PC-3 (cell line): Measurements from ENCODE around the gene LIN7B. TPM values are rescaled to one million over a fixed set of nuclear protein-coding genes. Genes with fewer than 3 reads are reported as not detected.

Source experiments
- ATAC-seq: fragments of 200-7000 bp; cut with Tn5 transposase; 2 replicates; pipeline ENCODE4 v1.9.1; 2020; ENCODE audit warnings: mild to moderate bottlenecking, moderate library complexity
- BruUV-seq: library from RNA; stranded (reverse); fragments of 400-500 nt; replicated peaks from 2 replicates; lab custom pipeline; 2021; lab: Mats Ljungman, UMichigan
- CTCF ChIA-PET: fragments of 300-600 bp; sonication (Branson Sonifier 250); formaldehyde crosslinking; loops from one replicate; lab custom pipeline; 2022; ENCODE audit warnings: antibody characterized with exemption; lab: Charles Lee
- POLR2A ChIA-PET: fragments of 300-600 bp; sonication (Branson Sonifier 250); formaldehyde crosslinking; loops from one replicate; lab custom pipeline; 2022; ENCODE audit warnings: antibody characterized with exemption; ENCODE audit not compliant: unreplicated experiment; lab: Charles Lee
- DNase-seq: peaks from one replicate; pipeline ENCODE4 v3.0.0-alpha.2; 2015
- H2AFZ ChIP-seq: fragments of 300-600 bp; sonication (generic); 2 replicates; pipeline ENCODE4 v1.6.0; 2016; ENCODE audit warnings: antibody characterized with exemption, low read length
- H3F3A ChIP-seq: fragments of 300-600 bp; sonication (generic); one replicate; pipeline ENCODE4 v1.6.0; 2017; ENCODE audit warnings: antibody characterized with exemption, low read length, control low read depth, mild to moderate bottlenecking; ENCODE audit not compliant: unreplicated experiment
- H3K27ac ChIP-seq: fragments of 300-600 bp; sonication (generic); 2 replicates; pipeline ENCODE4 v1.5.1; 2016; ENCODE audit warnings: mild to moderate bottlenecking, low read length
- H3K27me3 ChIP-seq: fragments of 300-600 bp; sonication (generic); 2 replicates; pipeline ENCODE4 v1.6.1; 2016; ENCODE audit warnings: low read length, mixed read lengths
- H3K36me3 ChIP-seq: fragments of 300-600 bp; sonication (generic); 2 replicates; pipeline ENCODE4 v1.6.1; 2016; ENCODE audit warnings: low read depth, mixed run types, low read length, mixed read lengths
- H3K4me1 ChIP-seq: fragments of 300-600 bp; sonication (generic); 2 replicates; pipeline ENCODE4 v1.5.1; 2016; ENCODE audit warnings: low read length; ENCODE audit not compliant: insufficient read depth
- H3K4me2 ChIP-seq: fragments of 300-600 bp; sonication (generic); 2 replicates; pipeline ENCODE4 v1.6.0; 2016; ENCODE audit warnings: low read length
- H3K4me3 ChIP-seq: fragments of 300-600 bp; sonication (generic); 2 replicates; pipeline ENCODE4 v1.5.1; 2016; ENCODE audit warnings: mild to moderate bottlenecking, low read length, mixed read lengths
- H3K79me2 ChIP-seq: fragments of 300-600 bp; sonication (generic); 2 replicates; pipeline ENCODE4 v1.6.1; 2017; ENCODE audit warnings: low read length, mixed read lengths
- H3K9ac ChIP-seq: fragments of 300-600 bp; sonication (generic); 2 replicates; pipeline ENCODE4 v1.6.0; 2016; ENCODE audit warnings: mild to moderate bottlenecking, low read length
- H3K9me2 ChIP-seq: fragments of 300-600 bp; sonication (generic); replicated peaks from 2 replicates; pipeline ENCODE4 v1.6.1; 2016; ENCODE audit warnings: mixed run types, low read length, mixed read lengths
- H3K9me3 ChIP-seq: fragments of 300-600 bp; sonication (generic); 2 replicates; pipeline ENCODE4 v1.6.1; 2016; ENCODE audit warnings: low read length, mixed read lengths
- H4K20me1 ChIP-seq: fragments of 300-600 bp; sonication (generic); 2 replicates; pipeline ENCODE4 v1.6.1; 2016; ENCODE audit warnings: low read length, mixed read lengths
- CTCF ChIP-seq: fragments of 300-600 bp; sonication (generic); conservative IDR thresholded peaks from 2 replicates; pipeline ENCODE4 v1.5.1; 2017; ENCODE audit warnings: antibody characterized with exemption, low read depth, mild to moderate bottlenecking, low read length
- EZH2 ChIP-seq: fragments of 300-600 bp; sonication (generic); IDR thresholded peaks from one replicate; pipeline ENCODE4 v1.6.1; 2017; ENCODE audit warnings: antibody characterized with exemption, mild to moderate bottlenecking, low read length; ENCODE audit not compliant: unreplicated experiment
- EZH2phosphoT487 ChIP-seq: fragments of 300-600 bp; sonication (generic); IDR thresholded peaks from 2 replicates; pipeline ENCODE4 v1.6.1; 2018; ENCODE audit warnings: mild to moderate bottlenecking, antibody characterized with exemption, low read length, borderline replicate concordance
- intact Hi-C: fragments of 100-400 bp; cut with micrococcal nuclease; formaldehyde crosslinking; loops from 2 replicates; pipeline ENCODE4 v1.9.0; 2023
- total RNA-seq: library from RNA; depleted of rRNA; stranded (reverse); fragments of >200 nt; gene quantifications from 2 replicates; pipeline ENCODE4 v1.2.3, GENCODE V29; 2014

Gene LIN7B
- total RNA-seq, 1 experiment from 2014 or later, result 11.6 TPM

DNA sequence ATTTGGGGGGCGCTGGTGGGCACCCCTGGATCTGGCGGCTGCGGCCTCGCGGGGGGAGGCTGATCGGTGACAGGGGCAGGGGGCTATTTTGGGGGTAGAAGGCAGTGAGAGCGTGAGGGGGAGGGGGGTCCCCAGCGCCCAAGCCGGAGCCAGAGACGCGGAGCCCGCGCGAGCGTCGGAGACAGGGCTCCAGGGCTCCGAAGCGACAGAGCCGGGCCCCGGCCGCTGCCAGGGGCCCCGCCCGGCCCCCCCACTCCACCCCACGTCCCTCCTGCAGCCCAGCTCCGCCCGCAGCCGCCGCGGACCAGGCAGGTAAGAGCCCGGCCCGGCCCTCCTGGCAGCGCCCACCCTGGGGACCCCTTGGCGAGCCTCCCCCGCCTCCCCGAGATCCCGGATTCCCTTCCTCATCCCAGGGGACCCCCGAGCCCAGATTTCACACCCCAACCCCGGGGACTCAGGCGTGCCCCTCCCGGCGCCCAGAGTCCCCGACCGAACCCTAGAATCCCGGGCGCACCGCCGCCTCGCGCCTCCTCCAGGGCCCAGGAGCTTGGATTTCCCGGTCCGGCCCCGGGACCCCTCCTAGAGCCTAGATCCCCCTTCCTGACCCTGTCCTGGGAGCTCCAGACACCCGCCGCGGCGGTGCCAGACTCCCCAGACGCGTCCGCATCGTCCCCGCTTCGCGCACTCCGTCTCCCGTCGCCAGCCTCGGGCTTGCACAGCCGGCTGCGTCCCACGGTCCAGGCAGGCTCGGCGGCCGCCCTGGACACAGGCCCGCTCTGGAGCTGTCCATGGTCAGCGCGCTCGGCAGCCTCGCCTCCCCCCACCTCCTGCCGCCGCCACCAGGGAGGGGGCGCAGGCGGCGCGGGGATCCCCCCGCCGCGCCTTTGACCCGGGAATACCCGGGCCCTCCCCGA is 5.5 kb downstream of the LIN7B start, which contains the start of gene PPFIA3:
TSS of gene PPFIA3 (plus strand) at position 134 of the 914 bp plus-strand sequence. CDS start 8,330 bp downstream, outside the sequence.
- H3K9ac ChIP-seq, result peak within 1 kb of the TSS; percentile 70
- intact Hi-C loops, result no loop called here
- TF ChIP-seq EZH2 (no peak), EZH2phosphoT487 (no peak), CTCF (no peak)
- H3K79me2 ChIP-seq, result no peaks in the 10 kb centered on the region
- ATAC-seq, result peak; percentile 39
- CTCF ChIA-PET, result interaction anchor here (0.6 kb wide), 1 partner anchor 8 kb away, joined by 3 read pairs; no protein-coding TSS in a partner anchor
- POLR2A ChIA-PET, result interaction anchor here (0.5 kb wide), 1 partner anchor 102 kb away, joined by 3 read pairs; no protein-coding TSS in a partner anchor
- peak within 1 kb of the TSS; percentile 88 for H2AFZ ChIP-seq
- peak within 1 kb of the TSS; percentile 52; the same call in 1 of the 2 replicates for H3K27ac ChIP-seq
- peak within 1 kb of the TSS; percentile 75 for H3K4me3 ChIP-seq
- DNase-seq, result peak; percentile 46
- no peaks in the 10 kb centered on the region for H3K36me3 ChIP-seq
- BruUV-seq, result no TSS peak
- no peaks in the 10 kb centered on the region for H4K20me1 ChIP-seq
- H3K9me3 ChIP-seq, result no peaks in the 10 kb centered on the region
- H3K4me1 ChIP-seq, result peaks cover 6% of the 10 kb centered on the region; the same call in 1 of the 2 replicates
- no peaks in the 10 kb centered on the region for H3K27me3 ChIP-seq
- H3K9me2 ChIP-seq, result no peaks in the 10 kb centered on the region
- peak within 1 kb of the TSS; percentile 84 for H3K4me2 ChIP-seq
- H3F3A ChIP-seq, result no peaks in the 10 kb centered on the region

DNA sequence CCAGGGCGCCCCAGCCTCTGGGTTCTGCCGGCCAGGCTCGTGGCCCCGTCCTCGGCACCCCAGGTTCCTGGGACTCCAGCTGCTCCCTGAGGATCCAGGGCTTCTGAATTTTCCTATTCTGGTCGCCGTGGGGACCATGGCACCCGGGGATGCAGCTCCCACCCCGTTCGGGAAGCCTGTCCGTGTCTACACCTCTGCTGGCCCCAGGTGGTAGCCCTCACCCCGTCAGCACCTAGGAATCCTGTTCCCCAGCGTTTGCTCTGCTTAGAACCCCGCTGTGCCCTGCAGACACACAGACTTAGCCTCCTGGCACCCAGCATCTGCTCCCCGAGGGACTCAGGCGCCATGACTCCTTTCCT is 6.1 kb downstream of the LIN7B start:
- Histone ChIP-seq H4K20me1 (no peaks in the 10 kb centered on the region), H3K9me3 (no peaks in the 10 kb centered on the region), H3K4me2 (peak overlapping the region; percentile 84; the same call in 1 of the 2 replicates), H3K36me3 (no peaks in the 10 kb centered on the region), H3K27me3 (no peaks in the 10 kb centered on the region), H2AFZ (no peak overlapping the region), H3K79me2 (no peaks in the 10 kb centered on the region), H3K4me1 (peaks cover 6% of the 10 kb centered on the region; the same call in 1 of the 2 replicates), H3K27ac (no peak overlapping the region), H3F3A (no peaks in the 10 kb centered on the region), H3K9ac (no peak overlapping the region), H3K9me2 (no peaks in the 10 kb centered on the region), H3K4me3 (no peak overlapping the region)
- TF ChIP-seq EZH2, result no peak
- TF ChIP-seq EZH2phosphoT487, result no peak
- TF ChIP-seq CTCF, result no peak
- ChIA-PET POLR2A (interaction anchor here (0.5 kb wide), 1 partner anchor 102 kb away, joined by 3 read pairs; no protein-coding TSS in a partner anchor), CTCF (interaction anchor here (0.6 kb wide), 1 partner anchor 7 kb away, joined by 3 read pairs; no protein-coding TSS in a partner anchor)
- DNase-seq (no peak), ATAC-seq (no peak)
- no TSS peak for BruUV-seq
- intact Hi-C loops, result no loop called here
